GM19193 (cell line): ENCODE measurements around the gene CNTNAP2.

ENCODE experiments used
- POLR2A ChIP-seq: IDR thresholded peaks from 4 replicates; pipeline ENCODE4 v1.6.1; 2011; ENCODE audit not compliant: insufficient read depth, insufficient read length; ENCODE audit errors: extremely low read depth

CNTNAP2 gene

GRCh38 chr7:147878912-147879661 lies 1762.5 kb downstream of the CNTNAP2 start:
- TF ChIP-seq POLR2A: no peak

DNA sequence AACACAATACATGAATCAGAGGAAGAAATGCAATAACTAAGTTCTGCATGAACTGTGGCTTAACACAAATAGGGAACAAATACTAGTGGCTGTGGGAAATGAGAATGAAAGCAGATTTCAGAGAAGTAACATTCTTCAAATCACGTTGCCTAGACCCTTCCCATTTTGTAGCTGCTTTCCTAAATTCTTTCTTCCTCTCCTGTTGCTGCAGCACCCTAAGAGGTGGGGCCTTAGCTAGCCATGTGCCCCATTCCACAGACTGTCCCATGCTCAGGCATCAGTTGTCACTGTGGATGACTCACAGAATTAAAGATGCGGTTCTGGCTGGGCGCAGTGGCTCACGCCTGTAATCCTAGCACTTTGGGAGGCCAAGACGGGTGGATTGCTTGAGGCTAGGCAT lies 1769.3 kb downstream of the CNTNAP2 start:
- no peak for TF ChIP-seq POLR2A

DNA sequence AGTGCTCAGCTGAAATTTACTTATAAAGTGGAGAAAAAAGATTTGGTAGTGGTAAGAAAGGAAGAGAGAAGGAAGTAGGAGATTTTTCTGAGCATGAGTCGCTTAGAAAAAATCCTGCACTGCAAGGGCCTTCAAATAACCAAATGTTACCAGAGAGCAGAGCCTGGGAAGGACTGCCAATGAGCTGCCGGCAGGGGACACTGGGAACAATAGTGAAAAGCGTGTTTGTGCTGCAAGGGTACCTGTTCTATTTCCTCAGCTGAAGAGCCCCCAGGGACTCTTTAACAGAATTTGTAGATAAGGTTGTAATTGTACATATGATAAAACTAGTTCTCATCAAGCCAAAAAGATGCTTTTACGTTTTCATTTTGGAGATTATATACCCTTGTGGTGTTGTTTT lies 1777.7 kb downstream of the CNTNAP2 start:
- TF ChIP-seq POLR2A: no peak

GRCh38 chr7:147896121-147896520 lies 1779.5 kb downstream of the CNTNAP2 start:
- no peak for TF ChIP-seq POLR2A

GRCh38 chr7:147903536-147904218 lies 1787.1 kb downstream of the CNTNAP2 start:
- TF ChIP-seq POLR2A: no peak

- TF ChIP-seq POLR2A: no peak
Measured at GRCh38 chr7:147904219-147904576, 1787.6 kb downstream of the CNTNAP2 start.

GRCh38 chr7:147909431-147910148 lies 1793.0 kb downstream of the CNTNAP2 start:
- no peak for TF ChIP-seq POLR2A

DNA sequence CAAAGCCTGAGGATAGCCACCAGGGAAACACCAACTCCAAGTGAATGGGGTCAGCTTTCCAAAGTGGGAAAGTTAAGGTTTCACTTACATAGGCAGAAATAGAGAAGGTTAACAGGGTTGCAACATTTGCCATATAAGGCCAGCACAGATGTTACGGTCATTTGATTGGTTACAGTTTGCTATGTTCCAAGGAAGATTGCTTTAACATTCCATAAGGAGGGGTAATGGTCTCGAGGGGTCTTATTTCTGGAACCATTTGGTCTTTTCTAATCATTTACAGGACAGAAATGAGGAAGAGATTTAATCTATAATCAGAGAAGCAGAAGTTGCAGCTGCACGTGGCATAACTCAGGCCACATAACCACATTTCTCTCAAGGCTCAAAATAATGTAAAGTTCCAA lies 1794.6 kb downstream of the CNTNAP2 start:
- TF ChIP-seq POLR2A: no peak

DNA sequence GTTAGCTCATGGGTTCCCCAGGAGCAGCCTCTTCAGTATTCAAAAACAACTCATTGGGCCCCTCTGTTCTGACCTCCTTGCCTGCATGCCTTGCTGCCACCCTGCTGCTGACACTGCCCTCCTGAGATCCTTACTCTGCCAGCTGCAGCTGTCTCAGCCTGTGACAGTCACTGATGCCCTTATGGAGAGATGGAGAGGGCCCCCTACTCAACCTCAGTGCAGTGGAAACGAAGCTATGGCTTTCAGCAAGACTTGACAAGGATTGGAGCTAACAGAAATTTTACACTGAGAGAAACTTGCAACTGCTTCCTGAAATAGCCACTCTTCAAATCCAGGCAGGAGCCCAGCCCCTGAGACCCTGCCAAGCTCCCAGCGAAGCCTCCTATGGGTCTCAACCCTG lies 1795.7 kb downstream of the CNTNAP2 start:
- no peak for TF ChIP-seq POLR2A

GRCh38 chr7:147912946-147913638 lies 1796.5 kb downstream of the CNTNAP2 start:
- no peak for TF ChIP-seq POLR2A

- TF ChIP-seq POLR2A: no peak
Measured at GRCh38 chr7:147915781-147916180, 1799.2 kb downstream of the CNTNAP2 start.

DNA sequence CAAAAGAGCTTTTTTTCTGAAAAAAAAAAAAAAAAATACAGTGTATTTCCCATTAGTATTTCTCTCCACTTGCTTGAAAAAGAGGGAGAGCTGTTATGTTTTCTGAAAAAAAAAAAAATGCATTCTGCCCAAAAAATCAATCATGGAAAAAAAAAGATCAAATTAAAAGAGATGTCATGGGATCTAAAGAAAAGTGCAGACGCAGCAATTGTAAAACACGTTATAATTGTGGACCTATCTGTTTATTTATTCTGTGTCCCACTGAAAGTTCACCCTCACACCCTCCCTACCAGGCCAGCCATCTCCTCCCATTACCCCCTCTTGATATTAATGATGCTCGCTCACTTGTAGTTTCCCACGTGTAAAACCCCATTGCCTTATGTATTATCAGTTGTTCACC lies 1800.0 kb downstream of the CNTNAP2 start:
- TF ChIP-seq POLR2A: no peak

DNA sequence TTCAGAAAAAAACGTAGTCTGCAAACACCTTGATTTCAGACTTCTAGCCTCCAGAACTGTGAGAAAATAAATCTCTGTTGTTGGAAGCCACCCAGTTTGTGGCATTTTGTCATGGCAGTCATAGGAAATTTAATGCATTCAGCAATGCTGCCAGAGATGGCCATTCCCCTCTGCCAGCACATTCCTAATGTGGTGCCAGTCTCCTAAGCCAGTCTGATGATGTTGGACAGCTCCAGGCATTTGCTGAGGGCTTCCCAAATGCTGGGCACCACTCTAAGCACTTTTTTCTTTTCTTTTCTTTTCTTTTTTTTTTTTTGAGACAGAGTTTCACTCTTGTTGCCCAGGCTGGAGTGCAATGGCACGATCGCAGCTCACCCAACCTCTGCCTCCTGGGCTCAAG lies 1807.2 kb downstream of the CNTNAP2 start:
- TF ChIP-seq POLR2A: no peak

DNA sequence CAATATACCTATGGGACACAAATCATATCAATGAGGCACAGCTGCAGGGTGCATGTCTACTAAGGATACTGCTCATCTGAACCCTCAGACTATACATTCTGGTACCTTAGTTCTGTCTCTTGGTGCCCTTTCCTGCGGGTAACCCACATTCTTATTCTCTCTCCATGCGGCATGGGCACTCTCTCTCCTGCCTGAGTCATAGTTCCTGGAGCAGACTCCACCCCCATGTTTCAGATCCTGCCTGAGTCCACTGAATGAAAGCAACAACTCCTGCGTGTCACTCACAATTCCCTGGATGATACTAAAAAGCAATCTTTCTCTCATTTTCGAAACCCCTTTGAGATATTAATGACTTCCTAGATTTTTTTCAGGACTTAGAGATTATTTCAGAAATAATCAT lies 1820.8 kb downstream of the CNTNAP2 start:
- TF ChIP-seq POLR2A: no peak

DNA sequence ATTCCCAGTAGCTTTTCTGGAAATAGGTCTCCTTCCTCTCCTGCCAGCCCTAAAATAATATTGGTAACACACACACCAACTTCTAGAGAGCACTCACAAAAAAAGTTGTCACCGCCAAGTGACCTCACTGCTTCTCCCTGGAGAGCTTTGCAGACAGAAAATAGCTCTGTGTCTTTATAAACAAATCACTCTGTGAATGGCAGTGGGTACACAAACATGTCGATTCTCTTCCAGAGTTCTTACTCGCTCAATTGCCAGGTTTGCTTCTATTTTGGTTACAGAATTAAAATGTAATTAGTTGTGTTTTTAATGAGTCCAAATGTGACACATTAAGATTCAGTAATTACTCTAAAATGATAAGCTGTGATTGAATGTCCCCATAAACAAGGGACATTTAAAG lies 1824.8 kb downstream of the CNTNAP2 start:
- TF ChIP-seq POLR2A: no peak

DNA sequence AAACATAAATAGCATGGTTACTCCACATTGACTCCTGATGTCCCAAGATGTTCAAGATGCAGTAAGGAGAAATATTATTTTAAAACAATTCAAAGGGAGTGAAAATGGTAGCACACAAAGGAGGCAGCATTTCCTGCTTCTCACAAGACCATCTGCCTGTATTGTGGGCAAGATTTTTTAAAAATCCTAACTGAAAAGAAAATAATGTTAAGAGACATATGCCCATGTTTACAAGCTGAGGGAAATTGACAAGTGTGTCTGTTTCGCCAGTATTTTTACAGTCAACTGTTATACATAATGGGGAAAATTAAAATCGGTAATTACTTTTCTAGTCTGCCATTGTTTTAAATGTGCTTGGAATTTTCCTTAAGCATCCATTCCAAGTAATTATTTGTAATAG lies 1827.7 kb downstream of the CNTNAP2 start:
- TF ChIP-seq POLR2A: no peak

DNA sequence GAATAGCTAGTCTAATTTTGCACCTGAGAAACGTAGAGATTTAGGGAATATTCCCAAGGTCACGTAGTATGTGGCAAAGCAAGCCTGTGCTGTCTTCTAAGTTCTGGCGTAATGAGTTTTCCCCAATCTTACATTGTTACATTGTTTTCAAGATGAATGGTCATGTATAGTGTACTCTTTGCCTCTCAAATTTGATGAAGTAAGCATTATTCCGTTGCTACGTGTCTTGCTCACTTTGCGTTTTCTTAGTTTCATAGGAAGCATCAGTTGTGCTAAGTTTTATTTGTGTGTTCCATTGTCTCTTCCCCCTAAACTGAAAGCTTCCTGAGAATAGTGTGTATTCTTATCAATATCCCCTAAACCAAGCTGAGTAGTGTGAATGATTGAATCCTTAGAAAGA lies 1836.3 kb downstream of the CNTNAP2 start:
- TF ChIP-seq POLR2A: no peak
